T-helper 2 cell treated with Interferon-gamma antibody and Interleukin-4, amounts not matched to agents 5 μg/mL and 100 μg/mL, for 36 hours (primary cell): ENCODE measurements around the gene NKTR.

Experiments
- DNase-seq: peaks from one replicate; pipeline ENCODE4 v3.0.0; 2021; ENCODE audit warnings: low spot score
- H3K27ac Mint-ChIP-seq: one replicate; pipeline ENCODE4 v1.8.0; 2021; ENCODE audit warnings: mild to moderate bottlenecking, mixed read lengths
- H3K27me3 Mint-ChIP-seq: one replicate; pipeline ENCODE4 v1.8.0; 2021; ENCODE audit warnings: low read depth, mixed read lengths
- H3K36me3 Mint-ChIP-seq: one replicate; pipeline ENCODE4 v1.8.0; 2021; ENCODE audit warnings: low read depth, mixed read lengths
- H3K4me1 Mint-ChIP-seq: one replicate; pipeline ENCODE4 v1.8.0; 2021; ENCODE audit warnings: low read depth, mixed read lengths
- H3K4me3 Mint-ChIP-seq: one replicate; pipeline ENCODE4 v1.8.0; 2022; ENCODE audit warnings: mild to moderate bottlenecking, moderate library complexity, mixed read lengths
- H3K9me3 Mint-ChIP-seq: one replicate; pipeline ENCODE4 v1.8.0; 2021; ENCODE audit warnings: mixed read lengths

The NKTR gene

GRCh38 chr3:42666577-42666998, 66.1 kb downstream of the NKTR start:
- Mint-ChIP-seq H3K4me1 (no peaks in the 10 kb centered on the region), H3K36me3 (no peaks in the 10 kb centered on the region), H3K4me3 (no peak overlapping the region), H3K27me3 (no peaks in the 10 kb centered on the region), H3K9me3 (peaks cover 3% of the 10 kb centered on the region), H3K27ac (no peak overlapping the region)
- DNase-seq = no peak

GRCh38 chr3:42667096-42667522, 66.6 kb downstream of the NKTR start:
- Mint-ChIP-seq H3K27ac (no peak overlapping the region), H3K4me1 (no peaks in the 10 kb centered on the region), H3K36me3 (no peaks in the 10 kb centered on the region), H3K27me3 (no peaks in the 10 kb centered on the region), H3K9me3 (peaks cover 3% of the 10 kb centered on the region), H3K4me3 (no peak overlapping the region)
- DNase-seq = no peak

DNA sequence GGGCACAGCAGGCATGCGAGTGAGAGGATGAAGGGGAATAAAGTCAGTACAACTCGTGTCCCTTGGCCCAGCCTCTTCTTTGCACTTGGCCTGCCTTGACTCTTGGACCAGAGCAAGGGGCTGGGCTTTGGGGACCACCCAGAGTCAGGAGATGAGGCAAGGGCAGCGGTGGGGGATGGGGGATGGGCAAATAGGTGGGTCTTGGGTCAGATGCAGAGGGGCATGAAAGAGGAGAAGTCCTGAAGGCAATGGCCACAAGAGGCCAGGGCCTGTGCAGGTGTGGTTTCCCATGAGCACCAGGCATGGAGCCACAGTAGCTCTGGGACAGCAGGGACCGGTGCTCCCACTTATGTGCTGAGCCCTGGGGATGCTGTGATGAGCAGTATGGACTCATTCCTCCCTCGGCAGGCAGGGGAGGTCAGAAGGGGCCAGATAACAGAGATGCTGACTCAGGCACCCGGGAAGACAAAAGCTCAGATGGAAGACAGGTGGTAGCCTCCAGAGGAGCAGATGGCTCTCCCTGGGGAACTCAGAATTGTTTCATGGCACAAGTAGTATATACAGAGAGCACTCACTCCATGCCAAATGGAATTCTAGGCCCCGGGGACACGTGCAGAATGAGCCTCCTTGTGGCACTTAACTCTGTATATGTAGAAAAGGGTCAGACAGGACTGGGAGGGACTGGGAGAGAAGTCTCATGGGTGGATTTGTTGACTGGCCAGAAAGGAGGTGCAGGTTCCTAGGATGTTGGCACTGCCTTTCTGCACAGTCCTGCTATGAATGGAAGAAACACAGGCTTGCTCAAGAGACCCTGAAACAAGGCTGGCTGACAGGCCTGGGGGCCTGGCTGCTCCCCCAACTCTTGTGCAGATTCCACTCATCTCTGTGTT, 67.3 kb downstream of the NKTR start:
- no peaks in the 10 kb centered on the region for H3K27me3 Mint-ChIP-seq
- no peak for DNase-seq
- no peak overlapping the region for H3K27ac Mint-ChIP-seq
- H3K36me3 Mint-ChIP-seq = no peaks in the 10 kb centered on the region
- no peak overlapping the region for H3K4me3 Mint-ChIP-seq
- H3K9me3 Mint-ChIP-seq = peaks cover 3% of the 10 kb centered on the region
- no peaks in the 10 kb centered on the region for H3K4me1 Mint-ChIP-seq

DNA sequence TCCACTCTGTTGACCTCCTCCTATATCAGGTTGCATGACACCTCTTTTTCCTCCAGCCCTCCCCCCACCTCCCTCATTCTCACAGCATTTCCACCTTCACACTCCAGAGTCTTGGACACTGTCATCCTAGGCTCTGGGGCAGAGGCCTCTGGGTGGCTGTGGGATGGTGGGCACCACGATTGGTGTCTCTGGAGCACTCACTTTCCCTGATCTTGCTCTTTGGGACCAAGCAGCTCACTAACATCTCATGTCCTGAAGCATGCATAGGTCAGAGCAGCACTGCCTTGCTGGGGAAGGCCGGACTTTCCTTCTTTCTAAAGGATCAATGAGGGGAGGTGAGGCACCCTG, 67.9 kb downstream of the NKTR start:
- Mint-ChIP-seq H3K27ac (no peak overlapping the region), H3K4me1 (no peaks in the 10 kb centered on the region), H3K36me3 (no peaks in the 10 kb centered on the region), H3K4me3 (no peak overlapping the region), H3K27me3 (no peaks in the 10 kb centered on the region), H3K9me3 (peaks cover 3% of the 10 kb centered on the region)
- no peak for DNase-seq

- no peaks in the 10 kb centered on the region for H3K36me3 Mint-ChIP-seq
- peaks cover 3% of the 10 kb centered on the region for H3K9me3 Mint-ChIP-seq
- no peak for DNase-seq
- H3K27me3 Mint-ChIP-seq = no peaks in the 10 kb centered on the region
- no peaks in the 10 kb centered on the region for H3K4me1 Mint-ChIP-seq
- no peak overlapping the region for H3K4me3 Mint-ChIP-seq
- H3K27ac Mint-ChIP-seq = no peak overlapping the region
These were observed 68.3 kb downstream of the NKTR start for GRCh38 chr3:42668793-42669217.

DNA sequence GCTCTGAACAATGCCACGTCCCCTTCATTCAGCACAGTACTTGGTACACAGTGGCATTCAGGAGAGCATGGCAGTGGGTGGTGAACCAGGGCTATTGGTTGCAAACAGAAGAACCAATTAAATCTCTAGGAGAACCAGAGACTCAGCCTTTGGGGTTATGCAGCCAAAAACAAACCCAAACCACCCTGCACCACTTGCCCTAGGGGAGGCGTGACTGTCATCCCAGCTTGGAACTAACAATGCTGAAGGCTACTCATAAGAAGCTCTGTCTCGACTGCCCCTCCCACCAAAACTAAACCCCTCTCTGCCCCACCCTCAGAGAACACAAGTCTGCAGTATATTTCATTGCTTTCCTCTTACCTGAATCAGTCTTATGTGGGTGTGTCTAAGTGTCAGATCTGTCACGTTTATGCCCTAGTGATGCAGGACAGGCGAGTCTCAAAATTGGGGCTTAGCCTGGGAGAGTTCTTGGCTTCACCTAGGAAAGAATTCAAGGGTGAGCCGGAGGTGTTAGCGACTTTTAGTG, 69.6 kb downstream of the NKTR start:
- Mint-ChIP-seq H3K4me3 (no peak overlapping the region), H3K4me1 (no peaks in the 10 kb centered on the region), H3K27me3 (no peaks in the 10 kb centered on the region), H3K36me3 (no peaks in the 10 kb centered on the region), H3K27ac (no peak overlapping the region), H3K9me3 (peaks cover 3% of the 10 kb centered on the region)
- no peak for DNase-seq

GRCh38 chr3:42670670-42671069, 70.2 kb downstream of the NKTR start:
- Mint-ChIP-seq H3K9me3 (peaks cover 3% of the 10 kb centered on the region), H3K4me1 (no peaks in the 10 kb centered on the region), H3K36me3 (no peaks in the 10 kb centered on the region), H3K27me3 (no peaks in the 10 kb centered on the region), H3K4me3 (no peak overlapping the region), H3K27ac (no peak overlapping the region)
- no peak for DNase-seq

DNA sequence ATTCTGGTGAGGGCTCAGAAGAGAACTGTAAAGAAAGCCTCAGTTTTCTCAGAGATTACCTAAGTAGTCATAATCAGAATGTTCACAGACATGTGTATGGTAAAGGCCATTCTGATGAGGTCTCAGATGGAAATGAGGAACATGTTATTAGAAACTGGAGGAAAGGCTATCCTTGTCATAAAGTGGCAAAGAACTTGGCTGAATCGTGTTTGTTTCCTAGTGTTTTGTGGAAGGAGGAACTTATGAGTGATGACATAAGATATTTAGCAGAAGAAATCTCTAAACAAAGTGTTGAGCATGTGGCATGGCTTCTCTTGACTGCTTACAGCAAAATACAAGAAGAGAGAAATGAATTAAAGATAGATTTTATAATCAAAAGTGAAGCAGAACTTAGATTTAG, 72.0 kb downstream of the NKTR start:
- Mint-ChIP-seq H3K27me3 (no peaks in the 10 kb centered on the region), H3K4me1 (no peaks in the 10 kb centered on the region), H3K9me3 (peaks cover 18% of the 10 kb centered on the region), H3K27ac (no peak overlapping the region), H3K4me3 (no peak overlapping the region), H3K36me3 (no peaks in the 10 kb centered on the region)
- DNase-seq = no peak

- DNase-seq = no peak
- Mint-ChIP-seq H3K9me3 (peaks cover 24% of the 10 kb centered on the region), H3K27me3 (no peaks in the 10 kb centered on the region), H3K4me1 (no peaks in the 10 kb centered on the region), H3K4me3 (no peak overlapping the region), H3K36me3 (no peaks in the 10 kb centered on the region), H3K27ac (no peak overlapping the region)
These were observed 72.6 kb downstream of the NKTR start for GRCh38 chr3:42673082-42673481.

- no peak for DNase-seq
- no peaks in the 10 kb centered on the region for H3K4me1 Mint-ChIP-seq
- no peak overlapping the region for H3K27ac Mint-ChIP-seq
- H3K9me3 Mint-ChIP-seq = peaks cover 27% of the 10 kb centered on the region
- H3K27me3 Mint-ChIP-seq = no peaks in the 10 kb centered on the region
- H3K4me3 Mint-ChIP-seq = no peak overlapping the region
- no peaks in the 10 kb centered on the region for H3K36me3 Mint-ChIP-seq
These were observed 73.7 kb downstream of the NKTR start for GRCh38 chr3:42674146-42674545.

DNA sequence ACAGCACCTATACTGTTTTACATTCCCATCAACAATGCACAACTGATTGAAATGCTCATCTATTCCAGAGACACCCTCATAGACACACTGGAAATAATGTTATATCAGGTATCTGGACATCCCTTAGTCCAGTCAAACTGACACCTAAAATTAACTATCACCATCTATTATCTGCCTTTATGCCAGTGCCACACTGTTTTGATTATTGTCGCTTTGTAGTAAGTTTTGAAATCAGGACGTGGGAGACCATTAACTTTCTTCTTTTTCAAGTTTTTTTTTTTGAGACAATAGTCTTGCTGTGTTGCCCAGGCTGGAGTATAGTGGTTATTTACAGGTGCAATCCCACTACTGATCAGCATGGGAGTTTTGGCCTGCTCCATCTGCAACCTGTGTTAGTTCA, 75.4 kb downstream of the NKTR start:
- peaks cover 27% of the 10 kb centered on the region for H3K9me3 Mint-ChIP-seq
- H3K4me1 Mint-ChIP-seq = no peaks in the 10 kb centered on the region
- H3K4me3 Mint-ChIP-seq = no peak overlapping the region
- no peaks in the 10 kb centered on the region for H3K36me3 Mint-ChIP-seq
- H3K27me3 Mint-ChIP-seq = no peaks in the 10 kb centered on the region
- DNase-seq = no peak
- H3K27ac Mint-ChIP-seq = no peak overlapping the region

DNA sequence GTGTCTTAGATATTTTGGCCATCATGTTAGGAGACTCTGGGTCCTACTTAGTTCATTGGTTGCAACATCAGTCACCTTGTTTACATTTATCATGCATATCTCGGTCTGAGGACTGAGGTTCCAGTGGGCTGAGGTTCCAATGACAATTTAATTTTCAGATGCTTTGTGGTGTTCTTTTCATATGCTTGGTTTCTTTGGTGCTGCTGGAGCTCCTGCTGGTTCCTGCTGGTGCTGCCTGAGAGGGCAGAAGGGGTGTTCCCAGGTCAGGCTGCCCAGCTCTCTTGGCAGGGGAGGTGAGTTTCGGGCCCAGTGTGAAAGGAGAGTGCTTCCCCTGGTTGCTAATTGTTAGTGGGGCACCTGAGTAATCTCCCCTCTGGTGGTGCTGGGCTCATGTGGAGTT, 78.0 kb downstream of the NKTR start:
- Mint-ChIP-seq H3K27ac (no peak overlapping the region), H3K27me3 (no peaks in the 10 kb centered on the region), H3K4me1 (no peaks in the 10 kb centered on the region), H3K9me3 (peaks cover 27% of the 10 kb centered on the region), H3K4me3 (no peak overlapping the region), H3K36me3 (no peaks in the 10 kb centered on the region)
- DNase-seq = no peak

- Mint-ChIP-seq H3K36me3 (no peaks in the 10 kb centered on the region), H3K27ac (no peak overlapping the region), H3K4me3 (no peak overlapping the region), H3K27me3 (no peaks in the 10 kb centered on the region), H3K9me3 (peaks cover 27% of the 10 kb centered on the region), H3K4me1 (no peaks in the 10 kb centered on the region)
- no peak for DNase-seq
These were observed 79.8 kb downstream of the NKTR start for GRCh38 chr3:42680271-42680670.

GRCh38 chr3:42680806-42681205, 80.3 kb downstream of the NKTR start:
- Mint-ChIP-seq H3K27ac (no peak overlapping the region), H3K9me3 (peaks cover 27% of the 10 kb centered on the region), H3K4me3 (no peak overlapping the region), H3K27me3 (peaks cover under 1% of the 10 kb centered on the region), H3K4me1 (peaks cover under 1% of the 10 kb centered on the region), H3K36me3 (no peaks in the 10 kb centered on the region)
- DNase-seq = no peak
